LNCaP clone FGC (cell line): ENCODE measurements around the gene AMH.

Source experiments
- DNase-seq: peaks from one replicate; pipeline ENCODE4 v3.0.0-alpha.2; 2011; ENCODE audit warnings: low read depth
- H3K4me3 ChIP-seq: 2 replicates; pipeline ENCODE4 v1.5.1; 2011; ENCODE audit warnings: mild to moderate bottlenecking, low read depth, low read length, control low read depth
- CTCF ChIP-seq: IDR thresholded peaks from 2 replicates; pipeline ENCODE4 v1.5.1; 2012; ENCODE audit warnings: mild to moderate bottlenecking; ENCODE audit not compliant: control insufficient read depth, insufficient read depth; ENCODE audit errors: extremely low read depth

The AMH gene

GRCh38 chr19:2250766-2251105 is 1.6 kb downstream of the AMH start:
- TF ChIP-seq CTCF, result no peak
- H3K4me3 ChIP-seq, result no peak overlapping the region
- no peak for DNase-seq

DNA sequence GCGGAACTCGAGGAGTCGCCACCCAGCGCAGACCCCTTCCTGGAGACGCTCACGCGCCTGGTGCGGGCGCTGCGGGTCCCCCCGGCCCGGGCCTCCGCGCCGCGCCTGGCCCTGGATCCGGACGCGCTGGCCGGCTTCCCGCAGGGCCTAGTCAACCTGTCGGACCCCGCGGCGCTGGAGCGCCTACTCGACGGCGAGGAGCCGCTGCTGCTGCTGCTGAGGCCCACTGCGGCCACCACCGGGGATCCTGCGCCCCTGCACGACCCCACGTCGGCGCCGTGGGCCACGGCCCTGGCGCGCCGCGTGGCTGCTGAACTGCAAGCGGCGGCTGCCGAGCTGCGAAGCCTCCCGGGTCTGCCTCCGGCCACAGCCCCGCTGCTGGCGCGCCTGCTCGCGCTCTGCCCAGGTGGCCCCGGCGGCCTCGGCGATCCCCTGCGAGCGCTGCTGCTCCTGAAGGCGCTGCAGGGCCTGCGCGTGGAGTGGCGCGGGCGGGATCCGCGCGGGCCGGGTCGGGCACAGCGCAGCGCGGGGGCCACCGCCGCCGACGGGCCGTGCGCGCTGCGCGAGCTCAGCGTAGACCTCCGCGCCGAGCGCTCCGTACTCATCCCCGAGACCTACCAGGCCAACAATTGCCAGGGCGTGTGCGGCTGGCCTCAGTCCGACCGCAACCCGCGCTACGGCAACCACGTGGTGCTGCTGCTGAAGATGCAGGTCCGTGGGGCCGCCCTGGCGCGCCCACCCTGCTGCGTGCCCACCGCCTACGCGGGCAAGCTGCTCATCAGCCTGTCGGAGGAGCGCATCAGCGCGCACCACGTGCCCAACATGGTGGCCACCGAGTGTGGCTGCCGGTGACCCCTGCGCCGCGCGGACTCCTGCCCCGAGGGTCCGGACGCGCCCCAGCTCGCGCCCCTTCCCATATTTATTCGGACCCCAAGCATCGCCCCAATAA is 2.3 kb downstream of the AMH start:
- DNase-seq, result no peak
- H3K4me3 ChIP-seq, result no peak overlapping the region
- TF ChIP-seq CTCF, result no peak

DNA sequence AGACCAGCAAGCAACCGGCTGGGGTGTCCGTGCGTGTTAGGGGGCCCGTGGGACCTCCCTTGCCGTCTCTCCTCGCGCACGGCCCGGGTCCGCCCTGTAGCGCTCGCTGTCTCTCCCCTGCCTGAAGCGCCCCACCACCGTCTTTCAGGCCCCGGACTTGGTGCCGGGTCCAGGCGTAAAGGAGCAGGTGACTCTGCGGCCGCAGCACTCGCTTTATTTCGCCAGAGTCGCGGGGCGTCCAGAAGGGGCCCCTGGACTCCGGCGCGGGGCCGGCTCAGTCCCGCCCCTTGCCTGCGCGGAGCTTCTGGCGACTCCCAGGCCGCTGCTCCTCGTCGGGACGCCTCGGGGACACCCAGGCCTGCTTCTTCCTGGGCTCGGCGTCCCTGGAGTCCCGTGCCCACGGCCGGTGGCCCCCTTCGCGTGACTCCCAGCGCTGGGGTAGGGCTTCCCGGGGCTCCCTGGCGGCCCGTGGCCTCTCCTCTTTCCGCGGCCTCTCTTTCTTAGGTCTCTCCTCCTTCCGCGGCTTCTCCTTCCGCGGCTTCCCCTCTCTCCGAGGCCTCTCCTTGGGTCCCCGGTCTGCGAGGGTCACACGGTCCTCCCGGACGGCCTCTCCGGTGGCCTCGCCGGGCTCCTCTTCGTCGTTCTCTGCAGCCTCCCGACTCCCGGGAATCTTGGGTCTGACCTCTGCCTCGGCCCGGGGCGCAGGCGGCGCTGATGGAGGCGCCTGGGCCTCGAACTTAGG is 3.1 kb downstream of the AMH start:
- no peak overlapping the region for H3K4me3 ChIP-seq
- DNase-seq, result no peak

GRCh38 chr19:2252797-2253105 is 3.6 kb downstream of the AMH start:
- no peak for DNase-seq
- no peak for TF ChIP-seq CTCF

More for the DNA sequence above, 3.1 kb downstream of the AMH start:
- TF ChIP-seq CTCF, result no peak

DNA sequence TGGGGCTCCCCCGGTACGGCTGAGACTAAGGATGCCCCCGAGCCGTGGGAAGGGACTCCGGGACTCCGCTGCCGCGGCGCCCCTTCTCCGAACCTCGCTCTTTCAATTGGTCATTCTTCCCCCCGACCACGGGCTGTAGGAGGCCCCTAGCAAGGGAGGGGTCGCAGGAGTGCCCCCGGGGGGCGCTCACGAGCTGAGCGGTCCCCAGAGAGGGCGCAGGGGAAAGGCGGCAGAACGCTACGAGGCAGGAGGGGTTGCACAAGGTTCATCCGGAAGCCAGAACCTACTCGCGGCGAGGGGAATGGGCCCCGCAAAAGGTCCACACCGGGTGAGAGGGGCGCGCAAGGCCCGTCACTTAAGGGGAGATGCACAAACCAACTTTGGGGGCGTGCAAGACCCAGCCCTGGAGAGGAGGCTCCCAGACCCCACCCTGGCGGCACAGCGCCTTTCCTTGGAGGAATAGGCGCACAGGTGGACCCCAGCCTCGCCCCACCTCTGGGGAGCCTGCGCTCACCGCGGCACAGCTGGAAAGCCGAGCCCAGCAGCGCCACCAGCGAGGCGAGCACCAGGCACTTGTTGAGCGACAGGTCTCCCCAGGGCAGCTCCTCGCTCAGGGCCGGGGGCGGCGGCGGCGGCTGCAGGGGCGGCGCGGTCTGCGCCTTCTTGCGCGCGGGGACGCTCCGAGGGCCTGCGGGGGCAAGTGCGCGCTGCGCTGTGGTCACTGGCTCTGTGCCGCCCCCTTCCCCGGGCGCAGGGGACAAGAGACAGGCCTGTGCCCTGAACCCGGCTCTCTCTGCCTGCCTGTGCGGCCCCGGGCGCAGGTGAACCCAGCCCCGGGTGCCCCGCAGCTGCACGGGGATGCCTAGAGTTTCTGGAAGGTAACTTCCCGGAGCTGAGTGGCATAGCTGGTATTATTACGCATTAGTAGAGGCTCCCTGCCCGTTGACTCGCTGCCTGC is 4.3 kb downstream of the AMH start:
- H3K4me3 ChIP-seq, result no peak overlapping the region
- DNase-seq, result no peak
- TF ChIP-seq CTCF, result no peak

More at GRCh38 chr19:2252797-2253105, 3.6 kb downstream of the AMH start:
- H3K4me3 ChIP-seq, result no peak overlapping the region

DNA sequence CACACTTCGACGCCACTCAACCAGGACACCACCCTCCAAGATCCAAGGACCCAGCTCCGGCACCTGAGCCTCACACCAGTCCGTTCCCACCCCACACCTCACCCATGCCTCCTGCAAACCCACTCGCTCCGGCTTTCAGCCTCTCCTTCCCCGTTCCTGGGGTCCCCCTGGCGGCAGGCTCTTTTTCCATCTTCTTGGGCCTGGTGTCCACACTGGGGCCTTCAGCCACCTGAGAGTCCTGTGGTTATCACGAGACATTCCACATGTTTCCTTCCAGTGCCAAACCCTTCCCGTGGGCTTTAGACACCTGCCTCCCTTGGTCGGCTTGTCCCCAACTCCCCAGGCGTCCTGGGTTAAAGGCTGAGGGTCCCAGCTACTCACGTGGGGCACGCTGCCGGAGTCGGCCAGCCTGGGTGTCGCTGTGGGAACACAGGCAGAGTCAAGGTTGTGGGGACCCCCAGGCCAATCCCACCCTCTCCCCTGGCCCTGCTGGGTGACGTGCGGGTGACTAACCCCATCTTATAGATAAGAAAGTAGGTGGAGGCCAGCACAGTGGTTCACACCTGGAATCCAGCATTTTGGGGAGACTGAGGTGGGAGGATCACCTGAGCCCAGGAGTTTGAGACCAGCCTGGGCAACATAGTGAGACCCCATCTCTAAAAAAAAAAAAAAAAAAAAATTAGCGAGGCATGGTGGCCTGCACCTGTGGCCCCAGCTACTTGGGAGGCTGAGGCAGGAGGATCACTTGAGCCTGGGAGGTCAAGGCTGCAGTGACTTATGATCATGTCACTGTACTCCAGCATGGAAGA is 5.1 kb downstream of the AMH start:
- no peak for DNase-seq
- TF ChIP-seq CTCF, result no peak
- H3K4me3 ChIP-seq, result no peak overlapping the region
